Gastrocnemius medialis (tissue), 4 donors: ENCODE data around the gene MDFIC.

Source experiments
- POLR2A ChIP-seq, 2 donors: fragments of 450-650 bp; IDR thresholded peaks; one replicate each; pipeline ENCODE4 v1.6.1; 2017; ENCODE audit warnings: antibody characterized with exemption in 2 of 2, mild to moderate bottlenecking in 2 of 2, moderate library complexity in 2 of 2
- TF ChIP-seq, protein P1 (sequence below), 5 experiments: fragments of 450-650 bp in 3 of 5; fragments of 200-600 bp in 2 of 5; sonication (generic) in 2 of 5; IDR thresholded peaks in 4 of 5; conservative IDR thresholded peaks in 1 of 5; 1 replicate in 4 of 5; 2 replicates in 1 of 5; pipeline ENCODE4 v1.5.1; 2016 to 2019; ENCODE audit warnings: antibody characterized with exemption in 5 of 5, mild to moderate bottlenecking in 3 of 5, moderate library complexity in 3 of 5

DNA sequence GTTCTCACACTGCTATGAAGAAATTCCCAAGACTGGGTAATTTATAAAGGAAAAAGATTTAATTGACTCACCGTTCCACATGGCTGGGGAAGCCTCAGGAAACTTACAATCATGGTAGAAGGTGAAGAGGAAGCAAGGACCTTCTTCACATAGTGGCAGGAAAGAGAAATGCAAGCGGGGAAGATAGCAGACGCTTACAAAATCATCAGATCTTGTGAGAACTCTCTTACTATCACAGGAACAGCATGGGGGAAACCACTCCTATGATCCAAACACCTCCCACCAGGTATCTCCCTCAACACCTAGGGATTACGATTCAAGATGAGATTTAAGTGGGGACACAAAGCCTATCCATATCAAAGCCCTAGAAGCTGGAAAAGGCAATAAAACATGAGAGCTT, 130.8 kb downstream of the MDFIC start:
- TF ChIP-seq, protein P1, sequence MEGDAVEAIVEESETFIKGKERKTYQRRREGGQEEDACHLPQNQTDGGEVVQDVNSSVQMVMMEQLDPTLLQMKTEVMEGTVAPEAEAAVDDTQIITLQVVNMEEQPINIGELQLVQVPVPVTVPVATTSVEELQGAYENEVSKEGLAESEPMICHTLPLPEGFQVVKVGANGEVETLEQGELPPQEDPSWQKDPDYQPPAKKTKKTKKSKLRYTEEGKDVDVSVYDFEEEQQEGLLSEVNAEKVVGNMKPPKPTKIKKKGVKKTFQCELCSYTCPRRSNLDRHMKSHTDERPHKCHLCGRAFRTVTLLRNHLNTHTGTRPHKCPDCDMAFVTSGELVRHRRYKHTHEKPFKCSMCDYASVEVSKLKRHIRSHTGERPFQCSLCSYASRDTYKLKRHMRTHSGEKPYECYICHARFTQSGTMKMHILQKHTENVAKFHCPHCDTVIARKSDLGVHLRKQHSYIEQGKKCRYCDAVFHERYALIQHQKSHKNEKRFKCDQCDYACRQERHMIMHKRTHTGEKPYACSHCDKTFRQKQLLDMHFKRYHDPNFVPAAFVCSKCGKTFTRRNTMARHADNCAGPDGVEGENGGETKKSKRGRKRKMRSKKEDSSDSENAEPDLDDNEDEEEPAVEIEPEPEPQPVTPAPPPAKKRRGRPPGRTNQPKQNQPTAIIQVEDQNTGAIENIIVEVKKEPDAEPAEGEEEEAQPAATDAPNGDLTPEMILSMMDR (IDR thresholded peaks at IDR 0.05 in 4 of 5, conservative IDR thresholded peaks at IDR 0.05 in 1 of 5), result no peak
- no peak for TF ChIP-seq POLR2A (IDR thresholded peaks at IDR 0.05)
